ENCODE measurements around the gene USP6NL.

The USP6NL gene

DNA sequence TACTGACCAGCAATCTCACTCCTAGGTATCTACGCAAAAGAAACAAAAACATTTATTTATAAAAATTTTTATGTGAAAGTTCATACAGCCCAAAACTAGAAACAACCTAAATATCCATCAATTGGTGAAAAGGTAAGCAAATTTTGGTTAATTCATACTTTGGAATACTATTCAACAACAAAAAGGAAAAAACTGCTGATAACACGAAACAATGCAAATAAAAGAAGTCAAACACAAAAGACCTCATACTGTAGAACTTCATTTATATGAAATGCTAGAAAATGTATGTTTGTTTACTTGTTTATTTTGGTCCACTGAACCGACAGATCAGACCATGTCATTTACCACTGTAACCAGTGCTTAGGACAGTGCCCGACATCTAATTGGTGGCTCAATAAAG, 60.3 kb downstream of the USP6NL start:
- DNase-seq (no peak), ATAC-seq (no peak)

DNA sequence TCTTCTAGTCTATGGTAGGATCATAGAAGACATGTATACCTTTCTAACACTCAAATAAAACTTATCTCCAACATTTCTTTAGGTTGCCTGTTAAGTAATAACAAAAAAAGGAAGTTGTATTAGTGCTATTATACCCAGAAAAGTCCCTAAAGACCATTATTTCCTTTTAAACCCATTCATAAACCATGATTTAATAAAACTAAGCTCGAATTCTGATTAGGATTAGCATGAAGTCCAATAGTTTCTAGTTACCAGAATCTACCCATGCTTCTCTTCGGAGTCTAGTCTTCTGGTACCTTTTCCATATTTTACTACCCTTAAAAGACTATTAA, 62.7 kb downstream of the USP6NL start:
- ATAC-seq (no peak), DNase-seq (no peak)

DNA sequence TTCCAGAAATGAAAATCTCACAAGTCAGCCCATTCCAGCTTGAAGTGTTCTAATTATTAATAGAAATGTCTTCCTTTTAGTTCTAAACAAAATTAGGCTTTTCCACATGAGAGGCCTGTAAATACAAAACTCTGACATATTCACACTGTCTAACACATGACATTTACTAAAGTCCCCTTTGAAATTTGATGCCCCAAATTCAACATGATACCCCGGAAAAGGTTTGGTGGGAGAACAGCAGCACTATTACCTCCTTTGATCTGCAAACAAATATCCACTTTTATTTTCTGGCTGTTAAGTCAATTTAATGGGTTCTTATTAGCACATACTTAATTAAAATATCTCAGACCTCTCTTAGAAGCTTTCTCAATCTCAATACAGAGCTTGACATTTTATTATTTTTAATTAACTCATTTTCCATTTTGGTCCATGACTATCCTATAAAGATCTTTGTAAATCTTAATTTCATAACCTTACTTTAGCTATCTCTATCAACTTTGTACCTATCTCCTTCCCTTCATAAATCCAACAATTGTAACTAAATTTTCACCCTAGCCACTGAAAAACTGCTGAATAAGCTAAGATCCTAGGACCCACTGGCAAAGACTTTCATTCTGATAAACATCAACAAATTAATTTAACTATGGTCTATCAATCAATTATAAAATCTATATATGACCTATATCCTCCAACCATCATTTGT, 63.2 kb downstream of the USP6NL start:
- ATAC-seq (no peak), DNase-seq (no peak)

DNA sequence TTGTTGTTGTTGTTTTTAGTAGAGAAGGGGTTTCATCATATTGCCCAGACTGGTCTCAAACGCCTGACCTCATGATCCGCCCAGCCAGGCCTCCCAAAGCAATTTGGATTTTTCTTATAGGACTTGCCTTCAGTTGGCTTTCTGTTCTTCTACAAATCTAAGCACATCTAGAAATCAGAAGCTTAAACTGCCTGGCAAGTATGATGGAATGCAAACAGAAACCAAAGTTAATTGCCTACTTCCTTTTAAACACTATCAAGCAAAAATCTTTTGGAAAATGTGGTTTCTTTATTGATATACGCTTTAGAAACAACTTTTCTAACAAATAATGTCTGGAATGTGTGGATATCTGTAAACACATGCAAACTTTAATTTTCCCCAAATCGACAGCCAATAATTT, 64.9 kb downstream of the USP6NL start:
- ATAC-seq (no peak), DNase-seq (no peak)

DNA sequence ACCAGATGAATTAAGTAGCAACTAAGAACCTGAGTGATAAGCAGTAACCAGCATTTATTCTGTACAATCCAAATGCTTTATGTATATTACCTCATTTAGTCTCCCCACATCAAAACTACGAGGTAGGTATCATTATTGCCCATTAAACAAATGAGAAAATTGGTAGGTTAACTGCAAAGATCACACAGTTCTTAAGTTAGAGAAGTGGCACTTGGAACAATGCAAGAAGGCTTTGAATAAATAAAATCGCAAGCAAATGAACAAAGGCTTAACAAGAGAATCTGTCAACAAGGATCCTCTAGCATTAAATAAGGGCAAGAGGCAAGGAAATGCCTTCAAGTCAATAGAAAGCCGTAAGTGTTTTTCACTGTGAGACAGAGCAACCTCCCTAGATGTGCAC, 70.2 kb downstream of the USP6NL start:
- no peak for DNase-seq
- ATAC-seq, result no peak

DNA sequence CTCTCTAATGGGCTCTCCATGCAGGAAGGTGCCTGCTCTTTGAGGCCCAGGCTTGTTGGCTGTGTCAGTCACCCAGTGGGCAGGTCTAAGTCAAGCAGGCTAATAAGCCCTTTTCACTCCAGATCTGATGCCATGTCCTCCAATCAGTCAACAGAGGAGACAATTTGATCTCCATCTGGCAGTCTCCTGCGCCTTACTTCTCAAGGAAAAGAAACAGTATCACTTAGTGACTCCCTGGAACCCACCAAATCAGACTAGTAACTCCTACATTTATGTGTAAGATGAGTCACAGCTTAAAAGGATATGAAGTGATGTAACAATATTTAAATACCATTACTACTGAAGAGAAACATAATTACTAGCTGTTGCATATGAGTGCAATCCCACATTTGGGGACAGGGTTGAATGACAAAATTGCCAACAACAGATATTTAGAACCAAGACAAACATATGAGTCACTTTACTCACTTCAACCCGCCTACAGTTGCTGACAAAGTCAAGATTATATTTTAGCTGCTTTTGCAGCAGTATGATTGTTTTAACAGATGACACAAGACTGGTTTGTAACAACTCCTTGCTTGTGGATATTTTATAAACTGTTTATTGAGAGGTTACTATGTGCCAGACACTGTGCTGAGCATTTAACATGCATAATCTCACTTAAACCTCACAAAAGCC, 72.1 kb downstream of the USP6NL start:
- peak; percentile 76 for ATAC-seq
- no peak for DNase-seq

DNA sequence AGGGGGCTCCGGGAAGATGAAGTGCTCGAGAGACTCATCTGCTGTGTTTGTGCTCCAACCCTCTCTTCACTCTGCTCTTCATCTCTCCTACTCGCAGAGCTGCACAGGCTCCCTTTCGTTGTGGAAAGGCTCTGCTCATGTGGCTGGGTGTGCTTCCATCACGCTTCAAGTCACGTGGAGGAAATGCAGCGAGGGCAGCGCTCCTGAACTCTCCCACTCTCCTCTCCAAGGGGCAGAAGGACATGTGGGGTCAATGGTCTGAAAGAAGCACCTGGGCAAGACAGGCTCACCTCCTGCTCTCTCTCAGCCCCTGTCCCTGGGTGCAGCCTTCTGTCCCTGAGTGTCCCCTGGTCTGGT, 72.6 kb downstream of the USP6NL start:
- ATAC-seq, result no peak

DNA sequence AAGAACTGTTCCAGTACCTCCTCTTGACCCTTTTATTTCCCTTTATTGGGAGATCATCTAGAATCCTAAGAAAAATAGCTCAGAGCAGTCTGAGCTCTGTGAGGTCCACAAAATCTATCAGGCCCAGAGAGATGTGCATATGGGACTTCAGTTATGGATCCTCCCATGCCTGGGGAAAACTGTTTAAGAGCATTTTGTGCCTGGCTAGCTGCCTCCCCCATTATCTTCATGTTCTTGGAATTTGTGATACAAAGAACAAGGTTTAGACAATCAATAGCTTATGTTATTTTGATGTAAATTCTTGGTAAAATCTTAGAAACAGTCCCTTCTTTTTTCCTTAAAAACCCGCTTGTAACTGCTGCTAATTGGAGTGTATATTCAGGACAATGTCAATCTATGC, 75.2 kb downstream of the USP6NL start:
- DNase-seq (no peak), ATAC-seq (no peak)

More for the DNA sequence above, 72.6 kb downstream of the USP6NL start:
- no peak for DNase-seq

DNA sequence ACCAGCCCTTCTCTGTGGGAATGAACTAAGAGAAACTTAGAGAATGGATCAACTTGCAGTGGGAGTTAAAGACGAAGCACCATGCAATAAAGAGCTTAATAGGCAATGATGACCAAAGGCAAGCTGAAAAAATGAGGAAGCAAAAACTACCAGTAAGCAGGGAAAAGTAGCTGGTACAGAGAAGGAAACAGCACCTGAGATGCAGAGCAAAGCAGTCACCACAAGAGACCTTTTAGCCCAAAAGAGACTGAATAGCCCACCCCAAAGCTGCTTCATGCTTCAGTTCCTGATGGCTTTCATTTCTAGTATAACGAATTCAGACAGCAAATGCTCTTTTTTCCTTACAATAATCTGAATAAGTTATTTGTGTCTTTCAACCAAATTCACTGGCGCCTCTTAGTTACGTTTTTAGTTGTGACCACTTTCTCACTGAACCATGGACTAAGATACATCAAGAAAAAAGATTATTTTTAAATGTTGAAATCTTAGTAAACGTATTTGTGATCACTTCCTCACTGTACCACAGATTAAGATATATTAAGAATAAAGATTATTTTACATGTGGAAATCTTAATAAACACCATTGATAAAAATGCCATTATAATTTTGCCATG, 76.0 kb downstream of the USP6NL start:
- DNase-seq (no peak), ATAC-seq (no peak)

DNA sequence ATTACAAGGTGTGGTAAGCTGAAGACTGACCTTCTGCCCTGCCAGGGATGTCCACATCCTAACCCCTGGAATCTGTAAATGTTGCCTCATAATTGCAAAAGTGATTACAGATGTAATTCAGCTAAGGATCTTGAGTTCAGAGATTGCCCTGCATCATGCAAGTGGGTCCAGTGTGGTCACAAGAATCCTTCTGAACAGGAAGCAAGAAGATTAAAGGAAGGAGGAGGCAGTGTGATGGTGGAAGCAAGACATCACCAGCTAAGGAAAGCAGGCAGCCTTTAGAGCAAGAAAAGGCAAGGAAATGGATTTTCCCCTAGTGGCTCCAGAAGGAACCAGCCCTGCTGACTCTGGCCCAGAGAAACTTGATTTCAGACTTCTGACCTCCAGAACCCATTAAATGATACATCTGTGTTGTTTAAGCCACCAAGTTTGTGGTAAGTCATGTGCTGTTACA, 78.1 kb downstream of the USP6NL start:
- DNase-seq (no peak), ATAC-seq (no peak)

DNA sequence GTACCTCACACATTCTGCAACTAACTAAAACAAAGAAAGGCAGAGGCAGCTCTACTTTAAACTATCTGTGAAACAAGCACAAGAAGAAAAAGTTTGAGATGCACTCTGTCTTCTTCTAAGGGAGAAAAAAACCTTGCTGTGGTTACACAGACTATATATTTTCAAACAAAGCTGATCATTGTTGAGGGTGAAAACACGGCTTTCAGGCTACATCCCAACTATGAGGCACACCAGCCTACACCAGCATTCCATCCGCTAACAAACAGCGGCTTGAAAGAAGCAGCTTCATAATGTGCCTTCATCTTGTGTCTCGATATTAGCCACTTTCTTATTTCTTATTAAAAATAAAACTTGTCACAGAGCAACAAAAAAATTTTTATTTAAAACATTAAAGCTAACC, 79.1 kb downstream of the USP6NL start:
- DNase-seq (no peak), ATAC-seq (no peak)

DNA sequence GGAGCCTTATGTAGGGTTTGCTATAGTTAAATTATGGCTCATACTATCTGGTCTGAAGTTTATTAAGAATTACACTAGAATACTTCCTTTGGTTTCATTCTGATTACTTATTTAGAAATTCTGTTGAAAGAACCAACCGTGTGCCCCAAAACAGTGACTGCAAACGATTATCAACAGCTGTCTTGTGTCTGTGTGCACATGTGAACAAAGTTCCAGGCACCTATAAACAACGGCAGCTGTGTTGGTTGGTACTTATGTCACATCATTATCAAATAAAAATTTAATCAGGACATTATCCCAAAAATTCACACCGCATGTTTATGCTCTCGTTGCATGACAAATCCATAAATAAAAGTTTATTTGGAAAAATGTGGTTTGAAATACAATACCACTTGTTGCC, 80.6 kb downstream of the USP6NL start:
- DNase-seq, result no peak
- ATAC-seq, result no peak

DNA sequence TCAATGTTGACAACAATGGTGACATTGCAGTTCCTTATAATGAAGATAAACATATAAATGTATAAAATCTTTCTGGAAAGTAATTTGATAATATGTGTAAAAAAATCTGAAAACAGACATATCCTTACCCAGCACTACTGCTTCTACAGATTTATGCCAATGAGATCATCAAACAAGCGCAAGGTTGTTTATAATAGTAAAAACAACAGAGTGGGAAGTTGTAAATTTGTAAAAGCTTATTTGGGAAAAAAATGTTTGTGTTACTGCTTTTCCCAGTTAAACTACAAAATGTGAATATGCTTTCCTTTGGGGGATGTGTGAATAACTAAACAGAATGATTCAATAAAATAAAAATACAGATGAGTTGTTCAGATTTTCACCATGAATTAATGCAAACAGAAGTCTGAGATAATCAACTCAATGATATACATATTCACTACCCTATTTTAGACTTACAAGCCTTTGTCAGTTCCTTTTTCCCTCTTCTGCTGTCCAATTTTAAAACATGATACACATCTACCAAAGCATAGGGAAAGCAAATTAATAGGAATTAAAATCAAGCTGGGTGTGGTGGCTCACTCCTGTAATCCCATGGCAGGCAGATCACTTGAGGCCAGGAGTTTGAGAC, 82.1 kb downstream of the USP6NL start:
- ATAC-seq (no peak), DNase-seq (no peak)

DNA sequence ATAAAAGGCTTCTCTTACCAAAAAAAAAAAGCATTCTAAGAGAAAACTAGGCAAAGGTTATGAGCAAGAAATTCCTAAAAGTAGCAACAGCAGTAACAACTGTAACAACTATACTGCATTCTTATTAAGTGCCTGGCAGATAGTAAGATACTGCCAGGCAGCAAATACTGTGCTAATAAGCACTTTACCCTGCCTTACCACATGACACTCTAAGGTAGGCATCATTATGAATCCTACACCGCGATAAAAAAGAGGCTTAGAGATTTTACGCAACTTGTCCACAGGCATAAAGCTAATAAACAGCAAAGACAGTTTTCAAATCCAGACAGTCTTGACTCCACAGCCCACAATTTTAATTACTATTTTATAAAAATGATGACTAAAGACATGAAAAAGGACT, 83.2 kb downstream of the USP6NL start:
- ATAC-seq, result peak; percentile 32

DNA sequence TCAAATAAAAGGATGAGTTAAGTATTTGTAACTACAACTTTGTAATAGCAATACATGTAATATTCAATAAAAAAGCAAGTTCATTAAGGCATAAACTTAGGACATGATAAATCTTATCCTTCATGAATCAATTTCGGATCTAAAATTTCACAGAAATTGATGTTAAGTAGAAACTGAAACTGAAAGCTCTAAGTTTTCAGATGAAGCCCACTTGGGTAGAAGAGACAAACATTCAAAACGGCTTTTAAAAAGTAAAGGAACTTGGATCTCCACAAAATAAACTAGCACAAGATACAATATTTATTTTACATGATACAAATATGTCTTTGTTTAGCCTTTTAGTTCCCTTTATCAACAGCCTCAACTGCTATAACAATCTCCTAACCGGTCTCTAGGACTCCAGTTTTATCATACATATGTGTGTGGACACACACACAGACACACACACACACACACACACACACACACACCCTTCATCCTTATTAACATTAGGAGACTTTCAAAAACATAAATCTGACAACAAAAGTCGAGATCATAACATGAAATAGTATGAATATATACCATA, 83.7 kb downstream of the USP6NL start:
- no peak for DNase-seq

More for the DNA sequence above, 83.2 kb downstream of the USP6NL start:
- DNase-seq, result no peak

DNA sequence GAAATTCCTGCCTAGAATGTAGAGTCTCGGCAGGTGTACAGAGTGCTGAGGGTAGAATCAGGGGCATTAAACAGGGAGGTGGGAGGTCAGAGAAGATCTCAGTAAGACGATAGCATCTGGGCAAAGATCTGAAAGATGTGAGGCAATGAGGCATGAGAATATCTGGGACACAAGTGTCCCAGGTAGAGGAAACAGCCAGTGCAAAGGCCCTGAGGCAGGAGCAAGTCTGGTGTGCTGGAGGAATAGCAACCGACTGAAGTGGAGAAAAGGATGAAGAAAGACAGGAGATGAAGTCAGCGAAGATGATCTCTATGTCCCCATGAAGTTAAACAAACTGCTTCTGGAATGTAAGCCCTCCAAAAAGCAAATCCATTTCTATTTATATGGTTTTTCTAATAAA, 84.4 kb downstream of the USP6NL start:
- ATAC-seq (no peak), DNase-seq (no peak)

More for the DNA sequence above, 83.7 kb downstream of the USP6NL start:
- no peak for ATAC-seq

DNA sequence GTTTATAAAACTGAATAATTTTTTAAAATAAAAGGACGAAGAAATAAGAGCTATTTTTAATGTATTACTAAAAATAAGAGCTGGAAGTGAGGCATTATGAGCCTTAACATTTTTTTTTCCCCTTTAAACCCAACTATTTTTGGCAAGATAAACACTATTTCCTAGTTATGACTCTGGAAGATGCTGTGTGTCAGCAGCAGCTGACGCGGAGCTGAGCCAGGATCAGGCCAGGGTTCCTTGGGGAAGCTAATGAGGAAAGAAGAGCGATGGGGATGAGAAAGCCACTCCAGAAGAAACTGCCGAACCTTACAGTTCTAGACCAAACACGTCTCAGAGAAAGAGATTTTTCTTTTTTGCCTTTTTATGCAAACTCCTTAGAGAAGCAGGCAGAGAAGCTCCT, 85.9 kb downstream of the USP6NL start:
- DNase-seq, result no peak
- ATAC-seq, result no peak

DNA sequence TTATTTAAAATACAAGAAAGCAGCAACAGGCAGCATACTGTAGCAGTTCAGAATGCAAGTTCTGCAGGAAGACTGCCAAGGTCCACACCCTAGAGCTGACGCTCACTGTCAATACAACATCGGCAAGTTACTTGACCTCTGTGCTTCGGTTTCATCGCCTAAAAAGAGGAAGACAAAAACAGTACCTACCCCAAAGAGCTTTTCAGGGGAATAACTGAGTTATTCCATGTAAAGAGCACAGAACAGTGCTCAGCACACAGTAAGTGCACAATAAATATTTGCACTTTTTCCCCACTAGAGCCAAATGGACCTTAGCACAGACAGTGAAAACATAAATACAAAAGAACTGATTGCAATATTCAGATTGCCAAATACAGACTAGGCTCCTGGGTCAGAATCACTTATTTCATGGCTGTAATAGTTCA, 88.6 kb downstream of the USP6NL start:
- ATAC-seq (no peak), DNase-seq (no peak)

DNA sequence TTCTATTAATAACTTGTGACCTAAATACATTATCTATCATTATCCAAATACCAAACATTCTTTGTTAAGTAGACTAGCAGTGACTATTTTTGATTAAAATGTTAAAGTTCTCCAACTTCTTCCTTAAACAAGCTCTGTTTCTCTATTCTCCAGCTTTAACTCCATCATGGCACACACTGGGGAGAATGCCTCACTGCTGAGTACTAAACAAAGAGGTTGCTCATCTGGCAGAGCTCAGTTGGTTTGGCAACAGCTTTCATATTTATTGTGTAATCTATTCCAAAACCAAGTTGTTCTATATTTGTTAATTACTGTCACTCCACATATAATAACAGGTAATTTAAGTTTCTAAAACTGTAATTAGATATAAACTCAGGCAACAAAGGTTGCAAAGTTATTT, 89.6 kb downstream of the USP6NL start:
- no peak for DNase-seq
- no peak for ATAC-seq

DNA sequence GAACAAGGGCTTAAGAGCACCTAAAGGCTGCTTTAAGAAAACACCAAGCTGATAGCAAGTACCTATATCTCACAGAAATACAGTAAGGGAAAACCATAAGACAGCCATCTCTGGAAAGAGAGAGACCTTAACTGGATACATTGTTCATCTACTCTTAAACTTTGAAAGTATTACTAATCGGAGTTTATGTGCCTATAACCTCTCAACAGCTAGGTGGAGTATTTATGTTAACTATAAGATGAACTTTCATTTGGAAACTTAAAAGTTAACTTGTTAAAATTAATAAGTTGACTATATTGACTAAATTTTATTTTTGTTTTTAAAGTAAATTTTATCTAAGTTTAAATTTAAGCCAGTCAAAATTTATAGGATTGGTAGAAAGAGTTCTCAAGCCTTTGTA, 90.6 kb downstream of the USP6NL start:
- no peak for DNase-seq
- no peak for ATAC-seq

DNA sequence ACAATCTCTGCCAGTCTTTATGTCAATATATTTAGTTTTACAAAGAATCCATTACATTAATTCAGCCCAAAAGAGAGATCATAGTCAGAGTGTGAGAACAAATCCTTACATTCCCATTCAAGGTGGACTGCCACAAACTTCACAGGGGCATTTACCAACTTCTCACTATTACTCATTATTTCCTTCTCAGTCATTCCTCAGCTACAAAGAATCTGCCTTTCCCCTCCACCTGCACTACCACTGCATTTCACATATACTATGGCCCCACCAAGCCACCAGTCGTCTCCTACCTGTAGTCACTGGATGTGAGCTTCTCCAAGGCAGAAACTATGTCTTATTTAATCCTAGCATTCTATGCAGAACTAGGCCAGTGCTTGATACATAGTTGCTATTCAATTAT, 94.3 kb downstream of the USP6NL start:
- peak; percentile 41 for ATAC-seq
- no peak for DNase-seq

DNA sequence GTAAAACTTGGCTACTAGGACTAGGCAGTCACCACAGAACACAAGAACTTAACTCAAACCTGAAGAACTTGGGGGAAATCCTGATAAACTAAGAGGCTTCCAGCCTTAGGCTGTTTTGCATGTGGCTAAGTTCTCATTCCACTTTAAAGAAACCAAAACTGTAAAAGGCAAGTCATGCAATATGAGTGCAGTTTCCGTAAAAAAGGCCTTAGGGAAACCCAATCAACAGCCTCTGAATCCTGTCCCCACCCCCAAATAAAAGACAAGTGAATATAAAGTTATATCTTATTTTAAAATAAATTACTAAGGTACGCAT, 95.1 kb downstream of the USP6NL start:
- DNase-seq (no peak), ATAC-seq (peak; percentile 82)

All from stimulated activated naive CD8-positive, alpha-beta T cell treated with anti-CD3 and anti-CD28 coated beads, Interleukin-15, Interleukin-2, amounts not matched to agents 100 U/mL and 50 U/mL, for 24 hours (primary cell).